Type B pancreatic cell (in vitro differentiated cells): ENCODE results near the gene JPH4. TPM values are rescaled to one million over a fixed set of nuclear protein-coding genes. Genes with fewer than 3 reads are reported as not detected.
A peak's percentile ranks its signal among the peaks of the same experiment; 100 is the strongest.

Experiments used
- DNase-seq: peaks from one replicate; pipeline ENCODE4 v3.0.0; 2021; ENCODE audit warnings: mixed read lengths; ENCODE audit not compliant: unreplicated experiment; ENCODE audit errors: extremely low spot score
- H3K27ac Mint-ChIP-seq: 2 replicates; pipeline ENCODE4 v1.8.0; 2021; ENCODE audit warnings: mild to moderate bottlenecking, mixed read lengths
- H3K27me3 Mint-ChIP-seq: 2 replicates; pipeline ENCODE4 v1.8.0; 2021; ENCODE audit warnings: mixed read lengths
- H3K36me3 Mint-ChIP-seq: 2 replicates; pipeline ENCODE4 v1.8.0; 2021; ENCODE audit warnings: mixed read lengths
- H3K4me1 Mint-ChIP-seq: one replicate; pipeline ENCODE4 v1.8.0; 2021; ENCODE audit warnings: mixed read lengths; ENCODE audit not compliant: unreplicated experiment
- H3K4me3 Mint-ChIP-seq: 2 replicates; pipeline ENCODE4 v1.8.0; 2021; ENCODE audit warnings: mild to moderate bottlenecking, mixed read lengths
- H3K9me3 Mint-ChIP-seq: 2 replicates; pipeline ENCODE4 v1.8.0; 2021; ENCODE audit warnings: mixed read lengths
- CTCF ChIP-seq: fragments of 200-600 bp; sonication (generic); conservative IDR thresholded peaks from 2 replicates; pipeline ENCODE4 v1.5.0; 2021; ENCODE audit warnings: antibody characterized with exemption, mild to moderate bottlenecking
- total RNA-seq: library from RNA; stranded (reverse); gene quantifications from 2 replicates; pipeline ENCODE4 v1.2.1, GENCODE V29; 2021; ENCODE audit warnings: low replicate concordance

The JPH4 gene
- total RNA-seq, 1 donor from 2014 or later: 8.3 TPM

DNA sequence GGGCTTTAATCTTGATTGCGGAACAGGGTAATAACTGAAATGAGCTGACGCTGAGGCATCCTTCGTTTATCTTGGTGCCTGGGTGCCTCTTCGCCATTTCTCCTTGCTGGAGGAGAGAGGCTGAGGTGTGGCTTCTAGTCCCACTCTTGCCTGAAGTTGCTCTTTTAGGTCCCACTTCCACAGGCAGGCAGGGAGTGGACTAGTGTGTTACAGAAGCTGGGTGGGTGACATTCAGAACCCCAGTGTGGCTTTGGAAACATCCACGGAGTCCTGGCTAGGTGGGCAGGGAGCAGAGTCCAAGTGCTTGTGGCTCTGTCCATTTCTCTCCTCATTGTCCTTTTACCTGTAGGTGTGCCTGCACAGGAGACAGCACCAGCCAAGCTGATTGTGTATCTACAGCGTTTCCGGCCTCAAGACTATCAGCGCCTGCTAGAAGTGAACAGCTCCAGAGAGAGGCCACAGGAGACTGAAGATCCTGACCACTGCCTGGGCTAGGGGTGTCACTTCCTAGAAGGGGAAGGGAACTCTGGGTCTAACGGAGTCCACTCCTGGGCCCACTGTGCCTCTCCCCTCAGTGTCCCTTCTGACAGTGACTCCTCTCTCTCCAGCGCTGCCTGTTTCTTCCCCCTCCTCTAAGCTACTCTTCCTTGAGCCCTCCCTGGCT is 20.1 kb downstream of the JPH4 start:
- DNase-seq: no peak
- Mint-ChIP-seq H3K9me3 (no peaks in the 10 kb centered on the region), H3K4me3 (peak overlapping the region; percentile 82), H3K4me1 (peaks cover 30% of the 10 kb centered on the region), H3K36me3 (peaks cover 5% of the 10 kb centered on the region), H3K27ac (peak overlapping the region; percentile 7), H3K27me3 (no peaks in the 10 kb centered on the region)
- TF ChIP-seq CTCF: no peak

DNA sequence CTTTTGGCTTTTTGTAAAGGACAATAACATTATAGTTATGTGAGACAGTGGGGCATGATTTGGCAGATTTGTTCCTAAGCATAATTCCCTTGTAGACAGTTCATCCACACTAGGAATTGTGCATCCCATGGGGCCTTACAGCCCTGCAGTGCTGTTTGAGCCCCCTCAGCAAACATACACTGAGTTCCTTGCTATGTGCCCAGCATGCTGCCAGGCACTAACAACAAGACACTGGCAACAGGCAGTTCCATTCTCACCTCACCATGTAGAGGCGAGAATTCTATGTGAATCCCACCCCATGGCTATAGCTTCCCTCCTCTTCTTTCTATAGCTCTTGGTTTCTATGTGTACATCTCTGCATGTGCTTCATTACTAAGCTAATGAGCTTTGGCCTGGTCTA is 20.6 kb downstream of the JPH4 start:
- Mint-ChIP-seq H3K27me3 (no peaks in the 10 kb centered on the region), H3K27ac (peak overlapping the region; percentile 7), H3K4me3 (peak overlapping the region; percentile 82), H3K4me1 (peaks cover 29% of the 10 kb centered on the region), H3K9me3 (no peaks in the 10 kb centered on the region), H3K36me3 (peaks cover 2% of the 10 kb centered on the region)
- no peak for TF ChIP-seq CTCF
- DNase-seq: no peak

- Mint-ChIP-seq H3K4me1 (peaks cover 26% of the 10 kb centered on the region), H3K9me3 (no peaks in the 10 kb centered on the region), H3K4me3 (peak overlapping the region; percentile 82), H3K27ac (peak overlapping the region; percentile 7), H3K27me3 (no peaks in the 10 kb centered on the region), H3K36me3 (no peaks in the 10 kb centered on the region)
- TF ChIP-seq CTCF: no peak
- no peak for DNase-seq
These were observed 21.1 kb downstream of the JPH4 start for GRCh38 chr14:23557521-23557920.

DNA sequence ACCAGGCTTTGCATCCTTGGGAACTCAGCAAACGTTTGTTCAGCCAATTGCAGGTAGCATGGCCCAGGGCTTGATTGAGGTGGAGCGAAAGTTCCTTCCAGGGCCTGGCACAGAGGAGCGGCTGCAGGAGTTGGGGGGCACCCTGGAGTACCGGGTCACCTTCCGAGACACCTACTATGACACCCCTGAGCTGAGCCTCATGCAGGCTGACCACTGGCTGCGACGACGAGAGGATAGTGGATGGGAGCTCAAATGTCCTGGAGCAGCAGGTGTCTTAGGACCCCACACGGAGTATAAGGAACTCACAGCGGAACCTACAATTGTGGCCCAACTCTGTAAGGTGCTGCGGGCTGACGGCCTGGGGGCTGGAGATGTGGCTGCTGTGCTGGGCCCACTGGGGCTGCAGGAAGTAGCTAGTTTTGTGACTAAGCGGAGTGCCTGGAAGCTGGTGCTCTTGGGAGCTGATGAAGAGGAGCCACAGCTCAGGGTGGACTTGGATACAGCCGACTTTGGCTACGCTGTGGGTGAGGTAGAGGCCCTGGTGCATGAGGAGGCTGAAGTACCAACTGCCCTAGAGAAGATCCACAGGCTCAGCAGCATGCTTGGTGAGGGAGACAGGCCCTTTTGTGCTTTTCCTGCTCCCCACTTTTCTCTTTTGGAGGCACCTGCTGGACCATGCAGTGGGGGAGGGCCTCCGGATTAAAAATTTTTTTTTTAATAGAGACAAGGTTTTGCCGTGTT is 21.7 kb downstream of the JPH4 start:
- Mint-ChIP-seq H3K27ac (peak overlapping the region; percentile 88), H3K27me3 (no peaks in the 10 kb centered on the region), H3K9me3 (no peaks in the 10 kb centered on the region), H3K4me3 (peak overlapping the region; percentile 95), H3K4me1 (peaks cover 26% of the 10 kb centered on the region), H3K36me3 (no peaks in the 10 kb centered on the region)
- no peak for TF ChIP-seq CTCF
- DNase-seq: no peak

DNA sequence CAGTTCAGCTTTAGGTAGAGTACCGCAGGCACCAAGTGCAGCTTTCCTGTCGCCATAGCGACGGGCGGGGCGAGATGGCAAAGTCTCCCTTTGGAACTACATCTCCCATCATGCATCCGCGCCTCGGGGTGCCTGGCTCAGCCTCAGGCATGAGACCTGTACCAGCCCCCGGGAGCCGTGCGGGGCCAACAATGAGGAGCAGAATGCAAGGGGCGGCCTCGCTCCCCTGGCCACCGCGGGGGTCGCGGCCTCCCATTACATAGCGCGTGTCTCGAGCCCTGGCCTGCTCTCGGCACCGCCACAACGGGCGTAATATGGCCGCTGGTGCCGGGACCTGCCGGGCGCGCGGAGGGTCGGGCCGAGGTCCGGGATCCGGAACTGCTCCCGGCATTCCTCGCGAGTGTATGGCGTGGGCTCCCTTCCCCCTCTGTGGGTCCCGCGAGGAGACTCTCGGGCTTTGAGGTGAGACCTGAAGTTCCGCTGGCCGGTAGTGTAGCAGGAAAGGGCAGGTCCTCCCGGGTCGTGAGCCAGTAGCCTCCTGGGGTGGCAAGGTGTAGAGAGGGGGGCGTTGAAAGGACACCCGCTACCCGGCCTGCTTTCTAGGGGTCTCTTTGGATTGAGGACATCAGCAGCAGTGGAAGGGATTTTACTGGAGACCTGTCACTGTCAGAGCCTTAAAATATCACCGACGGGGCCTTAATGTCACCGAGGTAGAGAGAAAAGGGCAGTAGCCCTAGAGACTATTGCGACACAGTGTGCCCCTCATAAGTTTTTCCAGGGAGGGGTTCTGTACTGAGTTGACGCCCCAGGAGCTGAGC is 22.5 kb downstream of the JPH4 start, which contains the start of gene THTPA:
Gene THTPA (plus strand): TSS at position 390 of the 818 bp plus-strand sequence. CDS start 487 bp downstream, outside the sequence.
- peaks cover 26% of the 10 kb centered on the region for H3K4me1 Mint-ChIP-seq
- peak within 1 kb of the TSS; percentile 95 for H3K4me3 Mint-ChIP-seq
- no peaks in the 10 kb centered on the region for H3K9me3 Mint-ChIP-seq
- no peak for TF ChIP-seq CTCF
- peak within 1 kb of the TSS; percentile 88 for H3K27ac Mint-ChIP-seq
- H3K27me3 Mint-ChIP-seq: no peaks in the 10 kb centered on the region
- peak; percentile 92 for DNase-seq
- H3K36me3 Mint-ChIP-seq: no peaks in the 10 kb centered on the region
